ENCODE measurements around the gene LSS. TPM values are rescaled to one million over a fixed set of nuclear protein-coding genes. Genes with fewer than 3 reads are reported as not detected.
A peak's percentile ranks its signal among the peaks of the same experiment; 100 is the strongest.

LSS gene
- total and polyA plus RNA-seq, 2 donors from 2014 or later, result 15.8 to 24.6 TPM

- H3K4me1 ChIP-seq (ENCODE audit: control insufficient read depth in 2 of 3, insufficient read depth in 2 of 3, low read depth in 1 of 3, low read length in 3 of 3), result no peaks in the 10 kb centered on the region
- H3K27me3 ChIP-seq (ENCODE audit: control insufficient read depth, insufficient read depth, low read length), result no peaks in the 10 kb centered on the region
- no peak overlapping the region for H3K27ac ChIP-seq (ENCODE audit: low read depth in 2 of 2, low read length in 2 of 2)
- no peak for TF ChIP-seq CTCF (IDR thresholded peaks at IDR 0.05; ENCODE audit: borderline replicate concordance, extremely low read depth, insufficient read depth)
- peak in 2 of 5 donors; percentile 31 to 36 for DNase-seq
- intact Hi-C loops (cut with DNase I), result no loop called here
- FAIRE-seq, result no peak
- H3K9me3 ChIP-seq (ENCODE audit: control insufficient read depth in 2 of 3, insufficient read depth in 1 of 3, low read length in 3 of 3), result no peaks in the 10 kb centered on the region
- no peak overlapping the region for H3K4me3 ChIP-seq (ENCODE audit: low read length in 3 of 3)
- no peak overlapping the region for H3K9ac ChIP-seq (ENCODE audit: low read length in 3 of 3)
- no peaks in the 10 kb centered on the region for H3K36me3 ChIP-seq (ENCODE audit: control insufficient read depth in 2 of 3, insufficient read depth in 3 of 3, low read length in 3 of 3)
Observed at GRCh38 chr21:46157987-46158451, 70.6 kb downstream of the LSS start.

GRCh38 chr21:46157396-46157986 is 71.1 kb downstream of the LSS start:
- no peaks in the 10 kb centered on the region for H3K27me3 ChIP-seq (ENCODE audit: control insufficient read depth, insufficient read depth, low read length)
- no peaks in the 10 kb centered on the region for H3K9me3 ChIP-seq (ENCODE audit: control insufficient read depth in 2 of 3, insufficient read depth in 1 of 3, low read length in 3 of 3)
- H3K9ac ChIP-seq (ENCODE audit: low read length in 3 of 3), result no peak overlapping the region
- intact Hi-C loops (cut with DNase I), result no loop called here
- DNase-seq (peak in 2 of 5 donors; percentile 25 to 35), FAIRE-seq (no peak)
- no peak overlapping the region for H3K4me3 ChIP-seq (ENCODE audit: low read length in 3 of 3)
- TF ChIP-seq CTCF (IDR thresholded peaks at IDR 0.05; ENCODE audit: borderline replicate concordance, extremely low read depth, insufficient read depth), result no peak
- H3K27ac ChIP-seq (ENCODE audit: low read depth in 2 of 2, low read length in 2 of 2), result no peak overlapping the region
- H3K36me3 ChIP-seq (ENCODE audit: control insufficient read depth in 2 of 3, insufficient read depth in 3 of 3, low read length in 3 of 3), result no peaks in the 10 kb centered on the region
- H3K4me1 ChIP-seq (ENCODE audit: control insufficient read depth in 2 of 3, insufficient read depth in 2 of 3, low read depth in 1 of 3, low read length in 3 of 3), result no peaks in the 10 kb centered on the region

GRCh38 chr21:46156678-46157077 is 71.9 kb downstream of the LSS start:
- no peak for FAIRE-seq
- no peaks in the 10 kb centered on the region for H3K36me3 ChIP-seq (ENCODE audit: control insufficient read depth in 2 of 3, insufficient read depth in 3 of 3, low read length in 3 of 3)
- H3K4me3 ChIP-seq (ENCODE audit: low read length in 3 of 3), result no peak overlapping the region
- H3K4me1 ChIP-seq (ENCODE audit: control insufficient read depth in 2 of 3, insufficient read depth in 2 of 3, low read depth in 1 of 3, low read length in 3 of 3), result peaks cover 0 to 2% (median 0%) of the 10 kb centered on the region in 3 donors
- no peak overlapping the region for H3K9ac ChIP-seq (ENCODE audit: low read length in 3 of 3)
- TF ChIP-seq CTCF (IDR thresholded peaks at IDR 0.05; ENCODE audit: borderline replicate concordance, extremely low read depth, insufficient read depth), result no peak
- H3K9me3 ChIP-seq (ENCODE audit: control insufficient read depth in 2 of 3, insufficient read depth in 1 of 3, low read length in 3 of 3), result no peaks in the 10 kb centered on the region
- DNase-seq, result no peak
- intact Hi-C loops (cut with DNase I), result no loop called here
- H3K27me3 ChIP-seq (ENCODE audit: control insufficient read depth, insufficient read depth, low read length), result no peaks in the 10 kb centered on the region
- no peak overlapping the region for H3K27ac ChIP-seq (ENCODE audit: low read depth in 2 of 2, low read length in 2 of 2)

- no peaks in the 10 kb centered on the region for H3K36me3 ChIP-seq (ENCODE audit: control insufficient read depth in 2 of 3, insufficient read depth in 3 of 3, low read length in 3 of 3)
- H3K4me1 ChIP-seq (ENCODE audit: control insufficient read depth in 2 of 3, insufficient read depth in 2 of 3, low read depth in 1 of 3, low read length in 3 of 3), result peaks cover 0 to 2% (median 0%) of the 10 kb centered on the region in 3 donors
- no peaks in the 10 kb centered on the region for H3K27me3 ChIP-seq (ENCODE audit: control insufficient read depth, insufficient read depth, low read length)
- no peak for TF ChIP-seq CTCF (IDR thresholded peaks at IDR 0.05; ENCODE audit: borderline replicate concordance, extremely low read depth, insufficient read depth)
- intact Hi-C loops (cut with DNase I), result no loop called here
- DNase-seq (peak in 1 of 5 donors; percentile 36), FAIRE-seq (no peak)
- H3K9ac ChIP-seq (ENCODE audit: low read length in 3 of 3), result no peak overlapping the region
- H3K27ac ChIP-seq (ENCODE audit: low read depth in 2 of 2, low read length in 2 of 2), result peak overlapping the region in 1 of 2 donors; percentile 86
- peak overlapping the region in 1 of 3 donors; percentile 37 for H3K4me3 ChIP-seq (ENCODE audit: low read length in 3 of 3)
- no peaks in the 10 kb centered on the region for H3K9me3 ChIP-seq (ENCODE audit: control insufficient read depth in 2 of 3, insufficient read depth in 1 of 3, low read length in 3 of 3)
Observed at GRCh38 chr21:46156378-46156645, 72.3 kb downstream of the LSS start.

Measured in kidney (tissue), 14 donors.